Calu3 (cell line): Measurements from ENCODE around the gene KIF19. TPM values are rescaled to one million over a fixed set of nuclear protein-coding genes. Genes with fewer than 3 reads are reported as not detected.
"Not testable (repeated sequence)": the region's sequence is repeated elsewhere in the genome, so short reads cannot be mapped to it uniquely, and the experiment has no call there.

Experiments used
- Bru-seq: library from RNA; stranded (reverse); fragments of 400-500 nt; gene quantifications from one replicate; lab custom pipeline; 2021; lab: Mats Ljungman, UMichigan
- BruChase-seq, 2 experiments: library from RNA; stranded (reverse); fragments of 400-500 nt; gene quantifications; one replicate each; lab custom pipeline; 2021; lab: Mats Ljungman, UMichigan
- BruUV-seq: library from RNA; stranded (reverse); fragments of 400-500 nt; replicated peaks from 2 replicates; lab custom pipeline; 2021; lab: Mats Ljungman, UMichigan
- CTCF ChIA-PET: fragments of 300-600 bp; sonication (Branson Sonifier 250); formaldehyde crosslinking; loops from one replicate; lab custom pipeline; 2022; ENCODE audit warnings: antibody characterized with exemption; lab: Charles Lee
- DNase-seq: peaks from one replicate; pipeline ENCODE4 v3.0.0; 2022
- H3K27ac Mint-ChIP-seq: one replicate; pipeline ENCODE4 v1.8.0; 2022; ENCODE audit warnings: mixed read lengths; ENCODE audit not compliant: unreplicated experiment
- H3K27me3 Mint-ChIP-seq: one replicate; pipeline ENCODE4 v1.8.0; 2022; ENCODE audit warnings: mixed read lengths; ENCODE audit not compliant: unreplicated experiment
- H3K36me3 Mint-ChIP-seq: one replicate; pipeline ENCODE4 v1.8.0; 2022; ENCODE audit warnings: mild to moderate bottlenecking, moderate library complexity, mixed read lengths; ENCODE audit not compliant: insufficient read depth, unreplicated experiment
- H3K4me1 Mint-ChIP-seq: one replicate; pipeline ENCODE4 v1.8.0; 2022; ENCODE audit warnings: mild to moderate bottlenecking, low read depth, mixed read lengths; ENCODE audit not compliant: unreplicated experiment
- H3K4me3 Mint-ChIP-seq: one replicate; pipeline ENCODE4 v1.8.0; 2022; ENCODE audit warnings: mild to moderate bottlenecking, low read depth, moderate library complexity, mixed read lengths; ENCODE audit not compliant: unreplicated experiment
- H3K9me3 Mint-ChIP-seq: one replicate; pipeline ENCODE4 v1.8.0; 2022; ENCODE audit warnings: low read depth, mixed read lengths; ENCODE audit not compliant: unreplicated experiment
- CTCF ChIP-seq: fragments of 200-600 bp; IDR thresholded peaks from one replicate; pipeline ENCODE4 v1.8.0; 2022; ENCODE audit warnings: antibody characterized with exemption; ENCODE audit not compliant: unreplicated experiment
- intact Hi-C: fragments of 100-400 bp; cut with micrococcal nuclease; formaldehyde crosslinking; loops from one replicate; pipeline ENCODE4 v1.10.0; 2022; ENCODE audit not compliant: unreplicated experiment
- long read RNA-seq: library from polyadenylated mRNA; stranded (forward); transcript quantifications from one replicate; pipeline ENCODE4 v2.0.0, GENCODE V29; 2022
- total RNA-seq: library from RNA; stranded (reverse); gene quantifications from 2 replicates; pipeline ENCODE4 v1.2.3, GENCODE V29; 2022

Gene KIF19
- total RNA-seq (not detected in 2 replicates), Bru-seq, nascent RNA (not detected), BruChase-seq, experiment 1, labeled RNA remaining after a 6-hour chase (not detected), BruChase-seq, experiment 2, labeled RNA remaining after a 2-hour chase (not detected)
- long read RNA-seq = 0 reads

GRCh38 chr17:74325743-74326379, at the start of gene KIF19:
Gene KIF19 (plus strand): TSS chr17:74326226. CDS start chr17:74326350, 124 bp downstream.
- TF ChIP-seq CTCF = no peak
- peaks cover 70% of the 10 kb centered on the region for H3K27me3 Mint-ChIP-seq
- H3K27ac Mint-ChIP-seq = no peak within 1 kb of the TSS
- DNase-seq = no peak
- no peaks in the 10 kb centered on the region for H3K36me3 Mint-ChIP-seq
- no peaks in the 10 kb centered on the region for H3K4me1 Mint-ChIP-seq
- intact Hi-C loops = no loop called here
- CTCF ChIA-PET = no interaction called here
- H3K9me3 Mint-ChIP-seq = no peaks in the 10 kb centered on the region
- no TSS peak for BruUV-seq
- H3K4me3 Mint-ChIP-seq = no peak within 1 kb of the TSS

GRCh38 chr17:74276541-74277009, 49.5 kb upstream of the KIF19 start:
- no peaks in the 10 kb centered on the region for H3K9me3 Mint-ChIP-seq
- no peak for TF ChIP-seq CTCF
- BruUV-seq = no TSS peak
- H3K36me3 Mint-ChIP-seq = no peaks in the 10 kb centered on the region
- intact Hi-C loops = no loop called here
- H3K27ac Mint-ChIP-seq = no peak overlapping the region
- CTCF ChIA-PET = interaction anchor here (0.5 kb wide), 1 partner anchor 15 kb away, joined by 4 read pairs; no protein-coding TSS in a partner anchor
- no peak for DNase-seq
- peaks cover 59% of the 10 kb centered on the region for H3K27me3 Mint-ChIP-seq
- no peaks in the 10 kb centered on the region for H3K4me1 Mint-ChIP-seq
- no peak overlapping the region for H3K4me3 Mint-ChIP-seq

- intact Hi-C loops = no loop called here
- Mint-ChIP-seq H3K27me3 (peaks cover 45% of the 10 kb centered on the region), H3K36me3 (no peaks in the 10 kb centered on the region), H3K27ac (no peak overlapping the region), H3K4me3 (no peak overlapping the region), H3K9me3 (no peaks in the 10 kb centered on the region), H3K4me1 (no peaks in the 10 kb centered on the region)
- CTCF ChIA-PET = no interaction called here
- no peak for DNase-seq
- BruUV-seq = no TSS peak
- no peak for TF ChIP-seq CTCF
These were observed 48.1 kb upstream of the KIF19 start for GRCh38 chr17:74277935-74278334.

- H3K9me3 Mint-ChIP-seq, H3K36me3 Mint-ChIP-seq, BruUV-seq, H3K4me1 Mint-ChIP-seq, DNase-seq, H3K27ac Mint-ChIP-seq, H3K4me3 Mint-ChIP-seq, CTCF ChIA-PET: not testable (repeated sequence)
- intact Hi-C loops = loop anchor here (5.0 kb wide), 1 partner anchor 67 kb away; the partner anchor contains the start of gene TTYH2
- peaks cover 33% of the 10 kb centered on the region for H3K27me3 Mint-ChIP-seq
These were observed 46.4 kb upstream of the KIF19 start for GRCh38 chr17:74279617-74280016.

- CTCF ChIA-PET = no interaction called here
- no peak for DNase-seq
- Mint-ChIP-seq H3K9me3 (no peaks in the 10 kb centered on the region), H3K4me1 (no peaks in the 10 kb centered on the region), H3K27ac (no peak overlapping the region), H3K27me3 (peaks cover 33% of the 10 kb centered on the region), H3K36me3 (no peaks in the 10 kb centered on the region), H3K4me3 (no peak overlapping the region)
- TF ChIP-seq CTCF = no peak
- intact Hi-C loops = loop anchor here (5.0 kb wide), 1 partner anchor 68 kb away; the partner anchor contains the start of gene TTYH2
- BruUV-seq = no TSS peak
These were observed 45.9 kb upstream of the KIF19 start for GRCh38 chr17:74280093-74280513.
